Panc1 (cell line): ENCODE data around the gene AKIRIN1. TPM values are rescaled to one million over a fixed set of nuclear protein-coding genes. Genes with fewer than 3 reads are reported as not detected.
A peak's percentile ranks its signal among the peaks of the same experiment; 100 is the strongest.

Experiments
- ATAC-seq: fragments of 200-7000 bp; cut with Tn5 transposase; 2 replicates; pipeline ENCODE4 v1.9.1; 2020; ENCODE audit warnings: mild to moderate bottlenecking, moderate library complexity
- Bru-seq: library from RNA; stranded (reverse); fragments of 400-500 nt; gene quantifications from one replicate; lab custom pipeline; 2021; lab: Mats Ljungman, UMichigan
- BruChase-seq, 2 experiments: library from RNA; stranded (reverse); fragments of 400-500 nt; gene quantifications; one replicate each; lab custom pipeline; 2021; lab: Mats Ljungman, UMichigan
- BruUV-seq: library from RNA; stranded (reverse); fragments of 400-500 nt; replicated peaks from 2 replicates; lab custom pipeline; 2021; lab: Mats Ljungman, UMichigan
- CTCF ChIA-PET: fragments of 300-600 bp; sonication (Branson Sonifier 250); formaldehyde crosslinking; loops from one replicate; lab custom pipeline; 2022; ENCODE audit warnings: antibody characterized with exemption; lab: Charles Lee
- POLR2A ChIA-PET: fragments of 300-600 bp; sonication (Branson Sonifier 250); formaldehyde crosslinking; loops from one replicate; lab custom pipeline; 2022; ENCODE audit warnings: antibody characterized with exemption; lab: Charles Lee
- DNase-seq: peaks from one replicate; pipeline ENCODE4 v3.0.0-alpha.2; 2010; ENCODE audit warnings: low read depth, low spot score
- H3K27ac ChIP-seq: 2 replicates; pipeline ENCODE4 v1.5.1; 2011; ENCODE audit warnings: mild to moderate bottlenecking, low read length, inconsistent platforms
- H3K27me3 ChIP-seq: fragments of 200-500 bp; sonication (Bioruptor generic); 2 replicates; pipeline ENCODE4 v1.6.0; 2014; ENCODE audit warnings: low read length, inconsistent platforms; ENCODE audit not compliant: control insufficient read depth, insufficient read depth
- H3K36me3 ChIP-seq: fragments of 200-500 bp; sonication (Bioruptor generic); 2 replicates; pipeline ENCODE4 v1.5.1; 2014; ENCODE audit warnings: inconsistent platforms, mild to moderate bottlenecking, low read length, moderate library complexity; ENCODE audit not compliant: control insufficient read depth, insufficient read depth
- H3K4me1 ChIP-seq: 2 replicates; pipeline ENCODE4 v1.5.1; 2011; ENCODE audit warnings: inconsistent platforms, mild to moderate bottlenecking, low read length, moderate library complexity; ENCODE audit not compliant: control insufficient read depth, insufficient read depth
- H3K4me3 ChIP-seq, 2 experiments: 2 replicates each; pipeline ENCODE4 v1.5.1; 2011 to 2012; ENCODE audit warnings: low read depth in 2 of 2, low read length in 2 of 2, mild to moderate bottlenecking in 2 of 2, inconsistent platforms in 1 of 2, moderate library complexity in 1 of 2
- H3K9me3 ChIP-seq: fragments of 200-500 bp; sonication (Bioruptor generic); 2 replicates; pipeline ENCODE4 v1.5.1; 2014; ENCODE audit warnings: low read depth, mild to moderate bottlenecking, inconsistent platforms, low read length, moderate library complexity; ENCODE audit not compliant: control insufficient read depth, insufficient read depth
- POLR2AphosphoS5 ChIP-seq: IDR thresholded peaks from 2 replicates; pipeline ENCODE4 v1.6.1; 2012; ENCODE audit warnings: mild to moderate bottlenecking, low read depth, low read length, moderate library complexity
- SIN3A ChIP-seq: IDR thresholded peaks from 2 replicates; pipeline ENCODE4 v1.6.1; 2012; ENCODE audit warnings: low read depth, mild to moderate bottlenecking, low read length, moderate library complexity, borderline replicate concordance; ENCODE audit not compliant: insufficient read depth
- TCF7L2 ChIP-seq: IDR thresholded peaks from 2 replicates; pipeline ENCODE4 v1.6.1; 2011; ENCODE audit warnings: mild to moderate bottlenecking, low read depth, low read length, inconsistent platforms
- in situ Hi-C: cut with HindIII; loops from 2 replicates; pipeline ENCODE4 v1.10.0; 2016; ENCODE audit warnings: low sequenced_read_pairs, low pct_unique_long_range_greater_than_20kb
- intact Hi-C: fragments of 100-400 bp; cut with micrococcal nuclease; formaldehyde crosslinking; loops from one replicate; pipeline ENCODE4 v1.10.0; 2022; ENCODE audit not compliant: unreplicated experiment
- long read RNA-seq: library from polyadenylated mRNA; unstranded; transcript quantifications from one replicate; pipeline ENCODE4 v2.0.0, GENCODE V29; 2021; ENCODE audit not compliant: unreplicated experiment
- polyA plus RNA-seq: library from polyadenylated mRNA; unstranded; fragments of >200 nt; gene quantifications from one replicate; pipeline ENCODE4 v1.2.1, GENCODE V29; 2012; ENCODE audit warnings: missing spikeins; ENCODE audit not compliant: insufficient read length
- total RNA-seq: library from RNA; stranded (reverse); gene quantifications from one replicate; pipeline ENCODE4 v1.2.1, GENCODE V29; 2021; ENCODE audit not compliant: unreplicated experiment
- TF ChIP-seq, protein P1 (sequence below): fragments of 450-650 bp; IDR thresholded peaks from 2 replicates; pipeline ENCODE4 v1.5.1; 2017; ENCODE audit warnings: mild to moderate bottlenecking
- TF ChIP-seq, protein P2 (sequence below), 2 experiments: IDR thresholded peaks; 2 replicates each; pipeline ENCODE4 v1.6.1; 2011 to 2012; ENCODE audit warnings: low read depth in 2 of 2, control low read depth in 1 of 2, low read length in 1 of 2, mild to moderate bottlenecking in 1 of 2, moderate library complexity in 1 of 2; ENCODE audit not compliant: insufficient read depth in 1 of 2

Gene AKIRIN1, protein sequence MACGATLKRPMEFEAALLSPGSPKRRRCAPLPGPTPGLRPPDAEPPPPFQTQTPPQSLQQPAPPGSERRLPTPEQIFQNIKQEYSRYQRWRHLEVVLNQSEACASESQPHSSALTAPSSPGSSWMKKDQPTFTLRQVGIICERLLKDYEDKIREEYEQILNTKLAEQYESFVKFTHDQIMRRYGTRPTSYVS
- total RNA-seq (116 TPM), Bru-seq, nascent RNA (percentile 97 among the genes with signal in this experiment), BruChase-seq, experiment 1, labeled RNA remaining after a 2-hour chase (percentile 99 among the genes with signal in this experiment), BruChase-seq, experiment 2, labeled RNA remaining after a 6-hour chase (percentile 98 among the genes with signal in this experiment)
- polyA plus RNA-seq: 93.2 TPM
- long read RNA-seq, transcript AKIRIN1-202 (5 exons, 2,741 nt): major isoform, 427 of 492 reads
- long read RNA-seq, transcript AKIRIN1-203 (4 exons, 1,243 nt): minor isoform, 13 of 492 reads
- long read RNA-seq, partial matches to known transcripts: 41 of 492 reads
- long read RNA-seq, other reads (novel, unspliced or antisense): 11 of 492 reads

DNA sequence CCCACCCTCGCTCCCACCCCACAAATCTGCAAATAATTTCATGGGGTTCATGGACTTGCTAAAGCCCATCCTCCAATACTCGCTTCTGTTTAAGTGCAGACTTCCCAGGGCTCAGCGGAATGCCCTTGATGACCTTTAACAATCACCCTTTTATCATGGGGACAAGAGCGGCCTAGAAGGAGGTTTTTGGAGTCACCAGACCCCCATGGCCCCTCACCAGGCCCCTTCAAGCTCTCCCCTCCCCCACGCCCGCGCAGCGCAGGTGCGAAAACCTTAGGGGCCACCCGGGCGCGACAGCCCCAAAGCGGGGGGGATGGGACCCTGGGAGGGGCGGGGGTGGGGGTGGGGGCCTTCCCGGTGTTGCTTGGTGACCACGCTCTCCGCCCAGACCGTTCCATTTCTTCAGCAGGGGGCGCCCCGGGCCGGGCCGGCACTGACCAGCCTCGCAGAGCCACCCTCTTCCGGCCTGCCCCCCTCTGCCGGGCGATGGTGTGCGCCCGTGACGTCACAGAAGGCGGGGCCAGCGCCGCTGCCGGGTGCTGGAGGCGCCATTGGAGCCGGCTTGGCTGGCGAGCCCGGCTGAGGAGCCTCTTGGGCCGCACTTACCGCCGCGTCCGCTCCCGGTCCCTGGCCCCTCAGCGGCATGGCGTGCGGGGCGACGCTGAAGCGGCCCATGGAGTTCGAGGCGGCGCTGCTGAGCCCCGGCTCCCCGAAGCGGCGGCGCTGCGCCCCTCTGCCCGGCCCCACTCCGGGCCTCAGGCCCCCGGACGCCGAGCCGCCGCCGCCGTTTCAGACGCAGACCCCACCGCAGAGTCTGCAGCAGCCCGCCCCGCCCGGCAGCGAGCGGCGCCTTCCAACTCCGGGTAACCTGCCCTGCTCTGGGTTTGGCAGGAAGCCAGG, at the start of gene AKIRIN1:
AKIRIN1 (plus strand) TSS at position 539 of the 900 bp plus-strand sequence; CDS start at position 644, 105 bp downstream.
- intact Hi-C loops: no loop called here
- no TSS peak for BruUV-seq
- TF ChIP-seq, protein P1, sequence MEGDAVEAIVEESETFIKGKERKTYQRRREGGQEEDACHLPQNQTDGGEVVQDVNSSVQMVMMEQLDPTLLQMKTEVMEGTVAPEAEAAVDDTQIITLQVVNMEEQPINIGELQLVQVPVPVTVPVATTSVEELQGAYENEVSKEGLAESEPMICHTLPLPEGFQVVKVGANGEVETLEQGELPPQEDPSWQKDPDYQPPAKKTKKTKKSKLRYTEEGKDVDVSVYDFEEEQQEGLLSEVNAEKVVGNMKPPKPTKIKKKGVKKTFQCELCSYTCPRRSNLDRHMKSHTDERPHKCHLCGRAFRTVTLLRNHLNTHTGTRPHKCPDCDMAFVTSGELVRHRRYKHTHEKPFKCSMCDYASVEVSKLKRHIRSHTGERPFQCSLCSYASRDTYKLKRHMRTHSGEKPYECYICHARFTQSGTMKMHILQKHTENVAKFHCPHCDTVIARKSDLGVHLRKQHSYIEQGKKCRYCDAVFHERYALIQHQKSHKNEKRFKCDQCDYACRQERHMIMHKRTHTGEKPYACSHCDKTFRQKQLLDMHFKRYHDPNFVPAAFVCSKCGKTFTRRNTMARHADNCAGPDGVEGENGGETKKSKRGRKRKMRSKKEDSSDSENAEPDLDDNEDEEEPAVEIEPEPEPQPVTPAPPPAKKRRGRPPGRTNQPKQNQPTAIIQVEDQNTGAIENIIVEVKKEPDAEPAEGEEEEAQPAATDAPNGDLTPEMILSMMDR: no peak
- TF ChIP-seq TCF7L2: peak; percentile 45; the same call in 1 of the 2 replicates
- TF ChIP-seq SIN3A: peak; percentile 92; the same call in 1 of the 2 replicates
- TF ChIP-seq POLR2AphosphoS5: peak; percentile 91
- TF ChIP-seq, protein P2, sequence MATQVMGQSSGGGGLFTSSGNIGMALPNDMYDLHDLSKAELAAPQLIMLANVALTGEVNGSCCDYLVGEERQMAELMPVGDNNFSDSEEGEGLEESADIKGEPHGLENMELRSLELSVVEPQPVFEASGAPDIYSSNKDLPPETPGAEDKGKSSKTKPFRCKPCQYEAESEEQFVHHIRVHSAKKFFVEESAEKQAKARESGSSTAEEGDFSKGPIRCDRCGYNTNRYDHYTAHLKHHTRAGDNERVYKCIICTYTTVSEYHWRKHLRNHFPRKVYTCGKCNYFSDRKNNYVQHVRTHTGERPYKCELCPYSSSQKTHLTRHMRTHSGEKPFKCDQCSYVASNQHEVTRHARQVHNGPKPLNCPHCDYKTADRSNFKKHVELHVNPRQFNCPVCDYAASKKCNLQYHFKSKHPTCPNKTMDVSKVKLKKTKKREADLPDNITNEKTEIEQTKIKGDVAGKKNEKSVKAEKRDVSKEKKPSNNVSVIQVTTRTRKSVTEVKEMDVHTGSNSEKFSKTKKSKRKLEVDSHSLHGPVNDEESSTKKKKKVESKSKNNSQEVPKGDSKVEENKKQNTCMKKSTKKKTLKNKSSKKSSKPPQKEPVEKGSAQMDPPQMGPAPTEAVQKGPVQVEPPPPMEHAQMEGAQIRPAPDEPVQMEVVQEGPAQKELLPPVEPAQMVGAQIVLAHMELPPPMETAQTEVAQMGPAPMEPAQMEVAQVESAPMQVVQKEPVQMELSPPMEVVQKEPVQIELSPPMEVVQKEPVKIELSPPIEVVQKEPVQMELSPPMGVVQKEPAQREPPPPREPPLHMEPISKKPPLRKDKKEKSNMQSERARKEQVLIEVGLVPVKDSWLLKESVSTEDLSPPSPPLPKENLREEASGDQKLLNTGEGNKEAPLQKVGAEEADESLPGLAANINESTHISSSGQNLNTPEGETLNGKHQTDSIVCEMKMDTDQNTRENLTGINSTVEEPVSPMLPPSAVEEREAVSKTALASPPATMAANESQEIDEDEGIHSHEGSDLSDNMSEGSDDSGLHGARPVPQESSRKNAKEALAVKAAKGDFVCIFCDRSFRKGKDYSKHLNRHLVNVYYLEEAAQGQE (IDR thresholded peaks at IDR 0.05; ENCODE audit: insufficient read depth in 1 of 2, low read depth in 2 of 2, low read length in 1 of 2): 0 out of 4 replicates have a peak, but pooled peaks of 1 of the 2 experiments have one; percentile 52
- Histone ChIP-seq H3K4me1 (peaks cover 28% of the 10 kb centered on the region), H3K4me3 (peak within 1 kb of the TSS; percentile 74 to 86), H3K36me3 (peaks cover 4% of the 10 kb centered on the region; the same call in 1 of the 2 replicates), H3K27ac (peak within 1 kb of the TSS; percentile 86), H3K9me3 (no peaks in the 10 kb centered on the region), H3K27me3 (no peaks in the 10 kb centered on the region)
- POLR2A ChIA-PET: interaction anchor here (1.1 kb wide), 1 partner anchor 35 kb away, joined by 3 read pairs; the partner anchor contains the start of gene NDUFS5
- CTCF ChIA-PET: no interaction called here
- in situ Hi-C loops: no loop called here
- ATAC-seq (peak; percentile 97), DNase-seq (peak; percentile 76)

DNA sequence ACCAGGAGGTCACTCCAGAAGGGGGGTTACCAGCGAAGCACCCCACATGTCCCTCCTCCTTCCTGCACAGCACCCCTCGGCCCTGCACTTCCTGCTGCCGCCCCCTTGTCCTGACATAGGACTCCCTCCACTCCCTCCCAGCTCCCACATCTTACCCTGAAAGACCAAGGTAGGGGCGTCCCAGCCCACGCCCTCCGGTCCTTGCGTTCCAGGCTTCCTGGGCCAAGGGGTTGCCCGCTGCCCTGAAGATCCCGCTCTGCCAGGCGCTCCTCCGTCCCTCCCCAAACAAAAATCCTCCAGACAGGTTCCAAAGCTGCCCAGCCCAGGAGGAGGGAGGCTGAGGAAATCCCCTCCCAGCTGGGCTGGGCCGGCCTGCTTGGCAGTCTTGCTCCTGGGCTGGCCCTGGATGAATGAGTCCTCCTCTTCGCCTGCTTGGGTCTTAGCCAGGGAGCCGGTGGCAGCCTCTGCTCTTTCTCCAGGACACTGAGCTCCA, 49.5 kb upstream of the AKIRIN1 start, which contains the start of gene RHBDL2:
RHBDL2 (minus strand) TSS at position 304 of the 493 bp plus-strand sequence. CDS start 22,618 bp downstream, outside the sequence.
- ATAC-seq: peak; percentile 91
- Histone ChIP-seq H3K4me1 (peaks cover 5% of the 10 kb centered on the region; the same call in 1 of the 2 replicates), H3K27ac (peak within 1 kb of the TSS; percentile 71), H3K9me3 (no peaks in the 10 kb centered on the region), H3K27me3 (no peaks in the 10 kb centered on the region), H3K4me3 (peak within 1 kb of the TSS; percentile 44 to 65), H3K36me3 (no peaks in the 10 kb centered on the region)
- no peak for DNase-seq
- no TSS peak for BruUV-seq
- ChIA-PET POLR2A (no interaction called here), CTCF (interaction anchor here (0.6 kb wide), 1 partner anchor 70 kb away, joined by 3 read pairs; no protein-coding TSS in a partner anchor)
- intact Hi-C loops: no loop called here
- TF ChIP-seq SIN3A (no peak), POLR2AphosphoS5 (no peak), TCF7L2 (no peak)
- TF ChIP-seq, protein P2 (IDR thresholded peaks at IDR 0.05; ENCODE audit: insufficient read depth in 1 of 2, low read depth in 2 of 2, low read length in 1 of 2): no peak
- TF ChIP-seq, protein P1: no peak
- in situ Hi-C loops: no loop called here
